Hindlimb muscle (tissue), 1 donor: Measurements from ENCODE around the gene SCYL2. TPM values are rescaled to one million over a fixed set of nuclear protein-coding genes. Genes with fewer than 3 reads are reported as not detected.
A peak's percentile ranks its signal among the peaks of the same experiment; 100 is the strongest.
"Not testable (repeated sequence)": the region's sequence is repeated elsewhere in the genome, so short reads cannot be mapped to it uniquely, and the experiment has no call there.

Source experiments
- DNase-seq: peaks from one replicate; pipeline ENCODE4 v3.0.0-alpha.2; 2013
- polyA plus RNA-seq: library from polyadenylated mRNA; unstranded; fragments of 120-200 nt; gene quantifications from one replicate; pipeline ENCODE4 v1.2.1, GENCODE V29; 2013; ENCODE audit not compliant: insufficient read length

SCYL2 gene
- polyA plus RNA-seq, 1 donor = 27.3 TPM

DNA sequence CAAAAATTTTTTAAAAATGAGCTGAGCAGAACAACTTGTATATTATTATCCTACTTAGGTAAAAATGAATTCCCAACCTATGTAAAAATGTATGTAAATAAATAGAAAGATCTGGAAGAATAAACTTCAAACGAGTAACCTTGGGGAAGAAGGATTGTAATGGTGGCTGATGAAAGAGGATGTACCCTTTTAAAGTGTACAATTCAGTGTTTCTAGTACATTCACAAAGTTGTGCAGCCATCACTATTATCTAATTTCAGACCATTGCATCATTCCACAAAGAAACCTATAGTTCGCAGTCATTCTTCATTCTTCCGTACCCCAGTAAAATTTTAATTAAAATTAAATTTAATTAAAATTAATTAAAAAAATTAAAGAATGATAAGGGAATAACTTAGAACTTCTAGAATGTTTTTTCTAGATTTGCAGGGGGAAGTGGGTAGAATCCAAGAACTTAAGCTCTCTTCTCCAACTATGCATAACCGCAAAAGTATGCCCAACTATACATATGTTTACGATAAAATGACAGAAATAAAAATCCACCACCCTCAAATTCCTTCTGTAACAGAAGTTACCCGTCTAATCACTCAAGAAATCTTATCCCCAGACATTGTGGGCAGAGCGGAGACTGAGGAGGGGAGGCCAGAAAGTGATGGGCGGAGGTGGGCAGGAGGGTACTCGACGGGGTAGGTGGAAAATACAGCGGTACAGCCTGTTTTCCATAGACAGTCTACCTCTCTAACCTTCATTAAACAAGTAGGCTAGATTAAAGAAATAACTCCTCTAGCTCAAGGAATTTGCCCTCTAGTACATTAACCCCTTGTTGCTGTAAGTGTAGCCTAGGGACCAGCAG, 1.0 kb upstream of the SCYL2 start:
- DNase-seq = peak; percentile 6

DNA sequence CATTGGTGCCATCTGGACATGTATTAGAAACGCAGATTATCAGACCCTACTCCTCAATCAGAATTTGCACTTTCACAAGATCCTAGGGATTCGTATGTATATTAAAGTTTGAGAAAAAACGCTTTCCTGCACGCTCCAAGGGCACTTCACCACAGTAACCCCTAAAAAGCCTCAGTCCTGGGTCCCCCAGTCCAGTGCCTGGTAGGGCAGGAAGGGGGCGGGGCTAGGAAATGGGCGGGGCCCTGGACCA, 467 bp upstream of the SCYL2 start:
- no peak for DNase-seq

DNA sequence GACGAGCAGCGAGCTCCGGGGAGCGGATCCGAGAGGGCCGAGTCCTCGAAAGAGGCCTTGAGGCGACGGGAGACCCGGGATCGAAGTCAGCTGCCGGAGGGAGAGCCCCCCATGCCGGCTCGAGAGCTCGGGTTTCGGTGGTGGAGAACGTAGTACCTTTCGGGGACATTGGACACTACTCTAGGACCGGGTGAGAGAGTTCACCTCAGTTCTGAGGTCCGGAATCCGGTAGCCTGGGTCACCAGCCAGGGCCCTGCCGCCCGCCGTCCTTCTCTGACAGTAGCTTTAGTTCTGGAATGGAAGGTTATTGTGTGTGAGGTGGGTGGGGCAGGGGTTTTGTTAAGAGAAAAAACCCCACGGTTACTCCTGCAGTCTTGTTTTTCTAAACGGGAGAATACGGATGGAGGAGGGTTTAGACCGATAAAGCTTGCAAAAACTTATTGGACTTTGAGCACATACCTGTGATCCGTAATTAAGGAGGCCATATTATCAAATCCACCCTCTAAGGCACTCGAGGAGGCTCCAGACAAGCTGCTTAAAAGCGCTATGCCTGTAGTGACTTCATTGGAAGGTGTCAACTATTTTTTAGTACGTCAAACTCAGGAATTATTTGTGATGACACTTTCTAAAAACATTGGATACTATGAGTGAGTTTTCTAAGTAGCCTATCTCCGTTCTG, 765 bp downstream of the SCYL2 start:
- peak; percentile 17 for DNase-seq

DNA sequence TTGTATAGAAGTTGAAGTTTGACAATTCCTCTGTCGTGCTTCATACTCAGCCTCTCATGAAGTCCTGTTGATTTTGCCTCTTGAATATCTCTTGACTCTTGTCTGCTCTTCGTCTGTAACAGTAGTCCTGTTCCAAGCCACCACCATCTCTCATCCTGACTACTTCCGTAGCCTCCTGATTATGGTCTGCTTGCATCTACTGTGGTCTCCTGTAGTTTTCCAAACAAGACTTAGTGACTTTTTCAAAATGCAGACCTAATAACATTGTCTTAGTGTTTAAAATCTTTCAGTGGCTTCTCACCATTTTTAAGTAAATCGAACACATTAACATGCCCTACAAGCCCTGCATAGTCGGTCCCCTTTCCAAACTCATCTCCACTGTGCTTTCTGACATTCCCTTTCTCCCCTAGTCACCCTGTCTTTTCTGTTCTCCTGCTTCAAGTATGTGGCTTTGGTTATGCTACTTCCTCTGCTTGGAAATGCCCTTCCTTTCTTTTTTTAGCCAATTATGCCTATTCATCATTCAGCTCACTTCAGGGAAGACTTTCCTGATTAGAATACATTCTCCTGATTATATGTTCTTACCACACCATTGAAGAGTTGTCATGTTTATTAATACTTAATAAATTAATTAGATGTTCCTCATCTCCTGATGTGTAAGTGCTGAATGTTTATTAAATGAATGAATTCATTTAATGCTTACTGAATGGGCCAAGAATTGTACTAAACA, 2.0 kb downstream of the SCYL2 start:
- peak; percentile 4 for DNase-seq

DNA sequence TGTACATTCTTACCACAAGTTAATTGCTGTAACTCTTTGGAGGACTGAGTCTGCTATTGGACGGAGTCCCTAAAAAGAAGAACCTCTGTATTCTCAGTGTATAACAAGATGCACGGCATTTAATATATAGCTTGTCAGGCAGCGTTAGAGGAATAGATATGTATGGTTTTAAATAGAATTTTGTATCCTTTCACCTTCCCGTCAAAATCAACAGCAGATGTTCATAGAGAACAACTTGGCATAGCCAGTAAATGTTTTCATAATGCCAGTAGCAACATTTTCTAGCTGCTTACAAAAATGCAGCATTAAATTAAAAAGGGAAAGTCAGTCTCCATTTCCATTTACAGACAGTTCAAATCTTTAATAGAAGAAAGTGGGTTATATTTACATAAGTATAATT, 6.8 kb downstream of the SCYL2 start:
- no peak for DNase-seq

DNA sequence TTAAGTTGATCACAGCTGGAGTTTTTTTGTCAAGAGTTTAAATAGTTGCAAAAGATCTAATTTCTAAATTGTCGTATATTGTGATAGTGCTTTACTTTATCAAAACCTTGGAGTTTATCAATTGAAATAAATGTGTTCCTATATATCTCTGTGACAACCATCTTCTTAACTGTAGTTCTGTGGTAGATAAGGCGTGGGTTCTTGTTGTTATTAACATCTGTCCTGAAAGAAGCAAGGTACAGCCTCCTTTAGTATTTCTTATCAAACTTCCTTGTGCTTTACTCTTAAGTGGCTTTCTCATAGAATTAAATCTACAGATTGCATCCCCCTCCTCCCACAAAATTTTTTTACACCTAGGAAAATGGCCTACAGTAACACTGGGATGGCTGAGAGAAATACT, 7.3 kb downstream of the SCYL2 start:
- no peak for DNase-seq

DNA sequence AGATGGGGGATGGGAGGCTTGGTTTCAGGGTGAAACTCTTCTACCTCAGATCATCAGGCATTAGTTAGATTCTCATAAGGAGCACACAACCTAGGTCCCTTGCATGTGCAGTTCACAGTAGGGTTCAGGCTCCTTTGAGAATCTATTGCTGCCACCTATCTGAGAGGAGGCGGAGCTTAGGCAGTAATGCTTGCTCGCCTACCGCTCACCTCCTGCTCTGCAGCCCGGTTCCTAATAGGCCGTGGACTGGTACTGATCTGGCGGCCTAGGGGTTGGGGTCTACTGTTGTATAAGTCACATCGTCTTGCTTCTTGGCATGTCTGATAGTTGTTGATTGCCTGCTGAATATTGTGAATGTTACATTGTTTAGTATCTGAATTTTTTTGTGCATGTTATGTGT, 12.2 kb downstream of the SCYL2 start:
- DNase-seq = no peak

DNA sequence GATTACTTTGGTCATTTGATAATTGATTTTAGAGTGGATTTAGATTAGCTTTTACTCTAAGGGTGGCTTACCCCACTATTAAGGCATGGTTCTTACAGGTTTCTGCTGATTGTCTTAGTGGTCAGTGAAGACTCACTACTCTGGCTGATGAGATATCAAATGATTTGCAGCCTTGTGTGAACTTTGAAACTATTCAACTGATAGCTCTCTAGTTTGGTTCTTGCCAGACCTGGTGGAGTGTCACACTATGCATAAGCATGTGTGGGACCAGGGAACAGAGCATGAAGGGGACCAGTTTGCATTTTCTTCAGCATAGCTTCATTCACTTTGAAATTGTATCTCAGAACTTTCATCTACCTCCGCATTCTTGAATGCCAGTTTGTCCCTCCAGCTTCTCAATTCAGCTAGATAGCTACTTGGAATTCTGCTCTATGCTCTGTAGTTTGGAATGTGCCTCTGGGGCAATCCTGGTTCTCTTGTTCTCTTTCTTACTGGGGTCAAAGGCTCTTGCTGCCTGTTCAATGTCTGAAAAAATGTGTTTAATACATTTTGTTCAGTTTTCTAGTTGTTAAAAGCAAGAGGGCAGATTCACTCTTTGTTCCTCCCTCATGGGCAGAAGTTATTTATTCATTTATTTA, 12.7 kb downstream of the SCYL2 start:
- DNase-seq = no peak

DNA sequence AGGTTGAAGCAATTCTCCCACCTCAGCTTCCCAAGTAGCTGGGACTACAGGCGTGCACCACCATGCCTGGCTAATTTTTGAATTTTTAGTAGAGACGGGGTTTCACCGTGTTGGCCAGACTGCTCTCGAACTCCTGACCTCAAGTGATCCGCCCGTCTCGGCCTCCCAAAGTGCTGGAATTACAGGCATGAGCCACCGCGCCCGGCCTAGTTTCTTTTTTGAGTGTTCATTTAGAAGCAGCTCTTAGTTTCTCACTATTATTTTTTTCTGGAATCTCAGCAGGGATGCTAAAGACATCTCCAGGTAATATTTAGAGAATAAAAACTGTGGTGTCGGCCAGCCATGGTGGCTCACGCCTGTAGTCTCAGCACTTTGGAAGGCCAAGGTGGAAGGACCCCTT, 17.6 kb downstream of the SCYL2 start:
- DNase-seq = not testable (repeated sequence)

DNA sequence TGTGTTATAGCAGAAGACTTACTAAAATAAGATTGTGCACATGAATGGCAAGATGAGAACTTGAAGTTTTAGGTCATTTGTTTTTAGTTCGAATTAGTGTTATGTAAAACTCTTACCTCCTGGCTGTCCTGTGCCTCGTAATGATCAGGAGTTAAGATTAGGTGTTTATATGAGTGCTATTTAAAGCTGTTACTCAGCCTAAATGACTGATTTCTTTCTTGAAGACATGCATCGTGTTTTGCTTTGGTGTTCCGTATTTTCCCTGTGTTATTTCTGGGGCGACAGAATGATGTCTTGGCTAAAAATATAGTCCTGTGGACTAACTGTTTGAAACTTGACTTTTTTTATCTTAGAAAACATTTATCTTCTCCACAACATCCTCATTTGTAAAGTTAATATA, 22.1 kb downstream of the SCYL2 start:
- no peak for DNase-seq

DNA sequence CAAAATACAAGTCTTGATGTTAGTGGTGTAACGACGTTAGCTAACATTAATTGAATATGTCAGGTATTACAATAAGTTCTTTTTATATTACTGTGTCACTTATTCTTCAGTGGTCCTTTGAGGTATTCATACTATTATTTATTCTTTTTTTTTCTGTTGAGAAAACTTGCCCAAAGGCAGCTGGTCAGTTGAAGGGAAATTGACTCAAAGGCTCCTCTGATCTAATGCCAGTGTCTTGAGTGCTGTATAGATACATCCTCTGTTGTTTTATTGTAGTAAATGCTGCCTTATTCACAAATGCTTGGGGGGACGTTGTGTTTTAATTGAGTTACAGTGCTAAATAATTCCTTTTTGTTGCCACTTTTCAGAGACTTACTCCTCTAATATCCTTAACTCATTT, 23.0 kb downstream of the SCYL2 start:
- DNase-seq = no peak

DNA sequence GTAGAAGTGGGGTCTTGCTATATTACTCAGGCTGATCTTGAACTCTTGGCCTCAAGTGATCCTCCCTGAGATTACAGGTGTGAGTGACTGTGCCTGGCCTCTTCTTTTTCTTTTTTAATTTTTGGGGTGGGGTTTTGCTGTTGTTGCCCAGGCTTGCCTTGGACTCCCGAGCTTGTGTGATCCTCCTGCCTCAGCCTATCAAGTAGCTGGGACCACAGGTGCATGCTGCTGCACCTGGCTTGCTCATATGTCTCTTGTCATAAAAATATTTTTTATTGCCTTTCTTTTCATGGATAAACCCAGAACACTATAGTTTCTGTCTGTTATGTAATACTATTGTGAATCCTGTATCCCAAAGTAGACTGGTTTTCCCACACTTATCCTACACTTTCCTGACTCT, 26.0 kb downstream of the SCYL2 start:
- DNase-seq = no peak

DNA sequence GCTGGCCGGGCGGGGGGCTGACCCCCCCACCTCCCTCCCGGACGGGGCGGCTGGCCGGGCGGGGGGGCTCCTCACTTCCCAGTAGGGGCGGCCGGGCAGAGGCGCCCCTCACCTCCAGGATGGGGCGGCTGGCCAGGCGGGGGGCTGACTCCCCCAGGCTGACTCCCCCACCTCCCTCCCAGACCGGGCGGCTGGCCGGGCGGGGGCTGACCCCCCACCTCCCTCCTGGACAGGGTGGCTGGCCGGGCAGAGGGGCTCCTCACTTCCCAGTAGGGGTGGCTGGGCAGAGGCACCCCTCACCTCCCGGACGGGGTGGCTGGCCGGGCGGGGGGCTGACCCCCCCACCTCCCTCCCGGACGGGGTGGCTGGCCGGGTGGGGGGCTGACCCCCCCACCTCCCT, 27.4 kb downstream of the SCYL2 start:
- not testable (repeated sequence) for DNase-seq

DNA sequence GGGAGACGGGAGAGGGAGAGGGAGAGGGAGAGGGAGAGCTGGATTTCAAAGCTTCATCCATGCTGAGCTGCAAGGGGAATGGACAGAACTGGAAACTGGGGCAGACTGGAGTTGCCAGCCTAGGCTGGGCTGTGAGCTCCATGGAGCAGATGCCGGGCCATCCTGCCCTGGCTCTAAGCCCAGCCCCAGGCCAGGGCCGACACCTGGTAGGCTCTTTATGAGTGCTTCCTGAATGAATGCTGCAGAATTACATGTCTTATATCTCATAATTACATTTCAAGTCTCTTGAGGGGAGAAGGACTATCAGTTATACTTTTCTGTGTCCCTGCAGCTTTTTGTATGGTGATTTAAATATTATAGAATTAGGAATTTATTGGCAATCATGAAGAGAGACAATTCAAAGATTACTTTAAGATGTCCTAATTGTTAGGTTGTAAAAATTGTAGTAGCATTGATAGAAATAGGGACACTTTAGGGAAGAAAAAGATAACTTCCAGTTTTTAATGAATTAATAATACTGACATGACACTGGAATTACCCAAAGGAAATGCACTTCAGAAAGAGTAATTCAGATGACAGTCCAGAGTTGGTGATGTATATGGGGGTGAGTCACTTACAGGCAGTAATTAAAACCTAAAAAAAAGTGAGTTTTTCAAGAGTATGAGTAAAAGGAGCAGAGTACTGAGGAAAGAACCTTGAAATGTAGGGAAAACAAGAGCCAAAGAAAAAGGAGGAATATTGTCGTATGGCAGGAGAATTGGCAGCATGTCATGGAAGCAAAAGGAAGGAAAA, 29.0 kb downstream of the SCYL2 start:
- DNase-seq = no peak

DNA sequence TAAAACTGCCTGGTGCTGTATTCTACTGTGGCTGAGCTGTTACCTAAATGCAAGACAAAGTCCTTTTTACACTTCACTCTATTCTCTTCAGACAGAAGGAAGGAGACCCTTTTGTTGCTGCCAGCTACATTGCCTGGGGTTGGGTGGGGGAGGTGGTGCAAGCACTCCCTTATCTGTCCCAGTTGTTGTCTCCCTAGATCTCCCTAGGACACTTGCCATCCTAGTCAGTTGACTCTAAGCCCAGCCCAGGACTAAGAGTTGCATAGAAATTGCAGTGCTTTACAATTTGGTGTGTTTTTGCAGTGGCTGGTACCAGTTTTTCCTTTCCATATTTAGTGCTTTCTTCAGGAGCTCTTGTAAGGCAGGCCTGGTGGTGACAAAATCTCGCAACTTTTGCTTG, 35.1 kb downstream of the SCYL2 start:
- DNase-seq = no peak

DNA sequence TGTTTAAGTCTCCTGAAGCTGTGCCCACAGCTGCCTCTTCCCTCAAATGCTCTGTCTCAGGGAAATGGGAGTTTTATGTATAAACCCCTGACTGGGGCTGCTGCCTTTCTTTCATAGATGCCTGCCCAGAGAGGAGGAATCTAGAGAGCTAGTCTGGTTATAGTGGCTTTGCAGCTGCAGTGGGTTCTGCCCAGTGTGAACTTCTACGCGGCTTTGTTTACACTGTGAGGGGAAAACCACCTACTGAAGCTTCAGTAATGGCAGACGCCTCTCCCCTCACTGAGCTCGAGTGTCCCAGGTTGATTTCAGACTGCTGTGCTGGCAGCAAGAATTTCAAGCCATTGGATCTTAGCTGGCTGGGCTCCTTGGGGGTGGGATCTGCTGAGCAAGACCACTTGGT, 36.9 kb downstream of the SCYL2 start:
- DNase-seq = no peak

DNA sequence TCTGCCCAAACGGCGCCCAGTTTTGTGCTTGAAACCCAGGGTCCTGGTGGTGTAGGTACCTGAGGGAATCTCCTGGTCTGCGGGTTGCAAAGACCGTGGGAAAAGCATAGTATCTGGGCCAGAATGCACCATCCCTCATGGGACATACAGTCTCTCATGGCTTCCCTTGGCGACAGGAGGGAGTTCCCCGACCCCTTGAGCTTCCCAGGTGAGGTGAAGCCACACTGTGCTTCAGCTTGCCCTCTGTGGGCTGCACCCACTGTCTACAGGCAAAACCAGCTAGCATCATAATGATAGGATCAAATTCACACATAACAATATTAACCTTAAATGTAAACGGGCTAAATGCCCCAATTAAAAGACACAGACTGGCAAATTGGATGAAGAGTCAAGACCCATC, 37.4 kb downstream of the SCYL2 start:
- not testable (repeated sequence) for DNase-seq

DNA sequence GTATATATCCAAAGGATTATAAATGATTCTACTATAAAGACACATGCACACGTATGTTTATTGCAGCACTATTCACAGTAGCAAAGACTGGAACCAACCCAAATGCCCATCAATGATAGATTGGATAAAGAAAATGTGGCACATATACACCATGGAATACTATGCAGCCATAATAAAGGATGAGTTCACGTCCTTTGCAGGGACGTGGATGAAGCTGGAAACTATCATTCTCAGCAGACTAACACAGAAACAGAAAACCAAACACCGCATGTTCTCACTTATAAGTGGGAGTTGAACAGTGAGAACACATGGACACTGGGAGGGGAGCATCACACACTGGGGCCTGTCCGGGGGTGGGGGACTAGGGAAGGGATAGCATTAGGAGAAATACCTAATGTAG, 41.2 kb downstream of the SCYL2 start:
- DNase-seq = not testable (repeated sequence)

DNA sequence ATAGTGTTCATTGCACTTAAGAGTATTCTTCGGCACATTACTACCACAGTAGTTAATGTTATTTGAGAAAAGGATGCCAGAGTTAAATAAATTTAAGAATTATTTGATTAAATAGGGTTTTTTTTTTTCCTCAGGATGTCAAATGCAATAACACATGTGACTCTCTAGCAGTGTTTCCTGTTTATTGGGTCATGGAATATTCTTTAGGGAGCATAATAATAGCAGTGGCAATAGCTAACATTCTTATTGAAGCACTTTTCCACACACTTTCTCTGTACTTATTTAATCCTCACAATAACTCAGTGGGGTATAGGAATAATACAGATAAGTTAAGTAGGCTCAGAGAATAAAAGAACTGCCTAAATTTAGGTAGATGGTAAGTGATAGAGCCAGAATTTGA, 44.3 kb downstream of the SCYL2 start:
- DNase-seq = no peak

DNA sequence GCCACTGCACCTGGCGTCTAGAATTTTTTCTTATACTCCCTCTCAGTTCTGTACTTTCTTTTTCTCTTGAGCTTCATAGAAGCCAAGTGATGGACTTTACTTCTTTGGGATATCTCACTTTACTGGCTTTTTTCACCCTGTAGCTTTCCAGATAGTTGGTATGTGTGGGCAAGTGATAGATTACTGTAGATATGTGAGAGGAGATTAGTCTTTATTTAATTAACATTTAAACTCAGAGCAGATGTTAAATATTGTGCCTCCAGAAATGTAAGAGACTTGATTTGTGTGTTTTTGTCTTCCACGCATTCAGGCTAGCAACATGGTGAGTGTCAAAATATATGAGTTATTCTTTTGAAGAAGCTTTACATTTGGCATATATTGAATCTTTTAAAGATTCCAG, 50.4 kb downstream of the SCYL2 start:
- DNase-seq = no peak

DNA sequence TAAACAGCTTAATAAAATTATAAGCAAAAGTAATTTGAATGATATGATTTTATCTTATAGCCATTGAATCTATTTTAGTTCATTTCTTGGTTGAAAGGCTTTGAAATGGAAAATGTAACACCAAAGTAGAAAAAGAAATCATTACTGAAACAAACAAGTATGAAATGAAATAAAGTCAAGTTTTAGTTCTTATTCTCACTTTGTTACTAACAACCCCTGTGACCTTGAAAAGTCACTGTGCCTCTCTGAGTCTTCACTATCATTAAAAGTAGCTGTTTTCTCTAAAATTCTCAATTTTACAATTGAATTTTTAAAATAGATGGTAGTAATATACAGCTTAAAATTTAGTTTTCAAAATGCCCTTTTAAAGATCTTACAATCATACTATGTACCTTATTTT, 57.5 kb downstream of the SCYL2 start:
- DNase-seq = no peak

DNA sequence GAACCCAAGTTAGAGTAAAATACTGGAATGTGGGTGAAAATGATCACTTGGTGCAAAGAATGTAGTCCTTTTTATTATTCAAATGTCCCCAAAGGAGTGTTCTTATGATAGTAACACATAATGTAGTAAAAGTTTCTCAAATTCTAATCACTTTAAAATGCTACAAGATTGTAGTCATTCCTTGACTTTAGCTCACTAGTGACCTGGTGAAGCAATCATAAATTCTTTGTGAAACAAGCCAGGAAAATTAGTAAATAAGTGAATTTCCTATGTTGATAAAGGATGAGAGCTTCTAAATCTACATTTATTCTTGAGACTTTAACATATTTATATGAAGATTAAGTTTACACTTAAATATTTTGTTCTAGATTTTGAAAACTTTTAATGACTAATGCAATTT, 59.2 kb downstream of the SCYL2 start:
- DNase-seq = no peak

DNA sequence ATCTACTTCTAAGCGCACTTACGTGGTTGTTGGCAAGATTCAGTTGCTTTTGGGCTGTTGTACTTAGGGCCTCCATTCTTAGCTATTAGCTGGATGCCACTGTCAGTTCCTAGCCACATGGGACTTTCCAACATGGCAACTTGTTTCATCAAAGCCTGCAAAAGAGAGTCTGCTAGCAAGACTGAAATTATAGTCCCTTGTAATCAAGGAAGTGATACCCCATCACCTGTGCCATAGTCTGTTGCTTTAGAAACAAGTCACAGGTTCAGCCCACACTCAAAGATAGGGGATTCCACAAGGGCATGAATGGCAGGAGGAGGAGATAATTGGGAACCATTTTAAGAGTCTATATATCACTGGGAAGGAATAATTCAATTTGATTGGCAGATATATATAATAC, 62.8 kb downstream of the SCYL2 start:
- no peak for DNase-seq
